ENCODE measurements around the gene TUBB4B.

GRCh38 chr9:137275203-137275587 lies 34.1 kb downstream of the TUBB4B start:
- TF ChIP-seq POLR2AphosphoS5 (IDR thresholded peaks at IDR 0.05; ENCODE audit: low read depth, low read length) (no peak), POLR2A (IDR thresholded peaks at IDR 0.05; ENCODE audit: low read depth, low read length) (no peak), TAF1 (IDR thresholded peaks at IDR 0.05; ENCODE audit: low read depth, low read length) (no peak), POU2F2 (IDR thresholded peaks at IDR 0.05; ENCODE audit: low read depth, low read length) (no peak)
